ENCODE measurements around the gene NEUROD2.
"Not testable (repeated sequence)": the region's sequence is repeated elsewhere in the genome, so short reads cannot be mapped to it uniquely, and the experiment has no call there.

Gene NEUROD2

GRCh38 chr17:39601758-39602532 lies 5.8 kb downstream of the NEUROD2 start:
- no peak for DNase-seq (ENCODE audit: low spot score)

DNA sequence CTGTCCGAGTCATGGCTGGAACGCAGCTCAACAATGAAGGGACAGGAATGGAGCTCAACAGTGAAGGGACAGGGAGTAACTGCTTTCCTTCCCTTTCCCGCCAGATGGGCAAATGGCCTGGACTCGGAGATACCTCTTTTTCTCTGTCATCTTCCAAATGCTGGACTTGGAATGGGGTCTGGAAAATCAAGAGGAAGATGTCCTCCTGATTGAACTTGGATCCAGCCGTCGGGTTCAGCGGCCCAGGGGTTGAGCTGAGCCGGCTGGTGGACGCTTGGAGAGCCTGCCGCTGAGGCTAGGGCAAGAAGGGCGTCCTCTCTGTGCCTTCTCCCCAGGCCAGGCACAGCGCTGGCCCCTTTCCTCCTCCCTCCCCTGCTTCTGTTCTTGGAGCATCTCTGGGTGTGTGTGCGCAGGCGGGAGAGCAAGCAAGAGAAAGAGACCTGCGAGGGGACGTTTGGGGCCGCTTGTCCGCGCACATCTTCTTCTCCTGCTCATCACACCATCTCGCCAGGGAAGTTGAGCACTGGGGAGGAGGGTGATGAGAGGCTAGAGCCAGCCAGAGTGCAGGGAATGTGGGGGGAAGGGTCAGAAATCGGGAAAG lies 6.6 kb downstream of the NEUROD2 start:
- no peak for DNase-seq (ENCODE audit: low spot score)

- no peak for DNase-seq (ENCODE audit: low spot score)
Observed at GRCh38 chr17:39600288-39600996, 7.3 kb downstream of the NEUROD2 start.

- no peak for DNase-seq (ENCODE audit: low spot score)
Observed at GRCh38 chr17:39599665-39600231, 8.0 kb downstream of the NEUROD2 start.

GRCh38 chr17:39599004-39599664 lies 8.6 kb downstream of the NEUROD2 start:
- no peak for DNase-seq (ENCODE audit: low spot score)

GRCh38 chr17:39598630-39599003 lies 9.1 kb downstream of the NEUROD2 start:
- no peak for DNase-seq (ENCODE audit: low spot score)

DNA sequence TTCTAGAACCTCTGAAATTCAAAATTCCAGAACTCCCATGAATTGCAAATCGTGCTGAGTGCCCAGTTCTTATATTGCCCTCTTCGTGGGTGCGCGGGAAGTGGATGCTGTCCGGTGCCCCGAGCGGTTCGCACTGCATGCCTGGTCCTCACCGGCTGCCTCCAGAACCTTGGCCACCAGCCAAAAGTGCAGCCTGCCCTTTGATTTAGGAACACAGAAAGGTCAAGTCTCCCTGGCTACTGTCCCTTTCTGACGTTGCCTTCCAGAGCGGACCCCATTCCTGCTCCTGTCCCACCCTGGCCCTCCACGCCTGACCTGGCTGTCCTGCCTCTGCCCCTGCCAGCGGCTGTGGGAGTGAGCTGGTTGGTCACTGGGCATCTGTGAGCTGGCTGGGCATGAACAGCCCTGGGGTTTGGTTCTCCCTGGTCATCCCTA lies 9.7 kb downstream of the NEUROD2 start:
- DNase-seq (ENCODE audit: low spot score), result no peak

- no peak for DNase-seq (ENCODE audit: low spot score)
Observed at GRCh38 chr17:39597372-39598046, 10.2 kb downstream of the NEUROD2 start.

DNA sequence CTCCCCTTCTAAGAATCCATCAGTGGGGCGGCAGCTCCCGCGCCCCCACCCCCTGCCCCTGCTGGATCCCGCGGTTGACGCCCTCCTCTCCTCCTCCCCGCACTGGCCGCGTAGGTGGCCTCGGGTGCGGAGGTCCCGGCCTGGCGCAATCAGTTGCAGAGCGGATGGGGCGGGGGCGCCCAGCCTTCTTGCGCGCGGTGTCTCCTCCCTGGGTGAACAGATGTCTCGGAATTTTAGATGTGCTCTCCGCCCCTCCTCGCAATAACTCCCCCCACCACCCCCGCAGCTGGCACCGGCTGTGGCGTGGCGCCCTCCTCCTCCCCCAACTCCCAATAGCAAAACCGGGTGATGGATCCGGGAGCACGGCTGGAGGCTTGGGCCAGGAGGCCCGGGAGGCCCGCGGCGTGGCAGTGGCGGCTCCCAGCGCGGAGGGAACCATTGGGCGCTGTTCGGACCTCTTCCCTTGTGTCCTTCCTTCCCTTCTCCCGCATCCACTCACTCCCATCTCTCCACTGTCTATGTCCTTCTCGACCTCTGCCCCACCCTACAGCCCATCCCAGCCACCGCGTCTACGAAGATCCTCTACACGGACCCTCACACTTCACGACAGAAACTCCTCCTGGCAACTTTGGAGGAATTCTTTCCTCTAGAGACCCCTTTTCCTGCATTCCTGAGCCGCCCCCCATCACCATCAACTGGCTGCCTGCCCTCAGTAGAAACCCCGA lies 11.0 kb downstream of the NEUROD2 start:
- DNase-seq (ENCODE audit: low spot score), result no peak

GRCh38 chr17:39595928-39596510 lies 11.7 kb downstream of the NEUROD2 start:
- no peak for DNase-seq (ENCODE audit: low spot score)

GRCh38 chr17:39595294-39595693 lies 12.4 kb downstream of the NEUROD2 start:
- DNase-seq (ENCODE audit: low spot score), result no peak

DNA sequence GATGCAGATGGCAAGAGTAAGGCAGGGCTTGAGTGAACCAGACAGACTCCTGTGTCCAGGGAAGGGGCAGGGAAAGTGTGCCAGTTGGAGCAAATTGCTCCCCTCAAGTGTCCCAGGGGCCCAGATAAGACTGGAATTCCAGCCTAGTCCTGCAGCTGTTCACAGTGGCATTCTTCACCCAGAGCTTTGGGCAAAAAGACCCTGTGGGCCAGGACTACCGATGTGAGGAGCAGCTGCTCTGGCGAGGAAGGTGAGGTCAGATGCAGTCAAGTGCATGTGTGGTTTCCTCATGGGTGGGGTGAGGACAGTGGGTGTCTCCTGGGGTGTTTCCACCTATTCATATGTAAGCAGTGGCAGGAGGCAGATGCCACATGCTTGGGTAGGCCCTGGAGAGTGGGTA lies 14.3 kb downstream of the NEUROD2 start:
- DNase-seq (ENCODE audit: low spot score), result no peak

GRCh38 chr17:39591958-39592954 lies 15.5 kb downstream of the NEUROD2 start:
- peak; percentile 48 for DNase-seq (ENCODE audit: low spot score)

GRCh38 chr17:39590180-39590579 lies 17.5 kb downstream of the NEUROD2 start:
- not testable (repeated sequence) for DNase-seq (ENCODE audit: low spot score)

DNA sequence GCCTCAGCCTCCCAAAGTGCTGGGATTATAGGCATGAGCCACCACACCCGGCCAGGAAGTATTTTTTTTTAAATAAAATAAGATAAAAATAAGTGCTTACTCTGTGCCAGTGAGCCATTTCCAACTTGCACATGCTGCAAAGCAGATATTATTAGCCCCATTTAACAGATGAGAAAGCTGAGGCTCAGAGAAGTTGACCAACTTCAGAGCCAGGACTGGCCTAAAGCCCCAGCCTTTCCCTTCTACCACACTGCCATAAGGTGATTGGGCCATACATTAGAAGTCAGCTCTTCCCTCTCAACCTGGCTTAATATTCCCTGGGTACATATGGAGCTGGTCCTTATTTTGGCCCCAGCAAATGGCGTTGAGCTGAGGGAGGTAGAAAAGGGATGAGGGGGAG lies 25.1 kb downstream of the NEUROD2 start:
- no peak for DNase-seq (ENCODE audit: low spot score)

DNA sequence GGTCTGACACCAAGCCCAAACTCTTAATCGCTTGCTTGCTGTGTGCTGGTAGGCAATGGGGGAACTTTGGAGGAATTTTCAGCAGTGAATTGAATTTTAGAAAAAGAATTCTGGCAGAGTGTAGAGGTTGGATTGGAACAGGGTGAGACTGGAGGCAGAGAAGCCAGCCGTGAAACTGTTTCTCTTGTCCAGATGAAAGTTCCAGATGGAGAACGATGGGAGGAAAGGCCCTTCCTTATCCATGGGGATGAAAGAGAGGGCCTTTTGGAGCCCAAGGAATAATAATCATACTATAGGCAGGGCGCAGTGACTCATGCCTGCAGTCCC lies 26.0 kb downstream of the NEUROD2 start:
- no peak for DNase-seq (ENCODE audit: low spot score)

DNA sequence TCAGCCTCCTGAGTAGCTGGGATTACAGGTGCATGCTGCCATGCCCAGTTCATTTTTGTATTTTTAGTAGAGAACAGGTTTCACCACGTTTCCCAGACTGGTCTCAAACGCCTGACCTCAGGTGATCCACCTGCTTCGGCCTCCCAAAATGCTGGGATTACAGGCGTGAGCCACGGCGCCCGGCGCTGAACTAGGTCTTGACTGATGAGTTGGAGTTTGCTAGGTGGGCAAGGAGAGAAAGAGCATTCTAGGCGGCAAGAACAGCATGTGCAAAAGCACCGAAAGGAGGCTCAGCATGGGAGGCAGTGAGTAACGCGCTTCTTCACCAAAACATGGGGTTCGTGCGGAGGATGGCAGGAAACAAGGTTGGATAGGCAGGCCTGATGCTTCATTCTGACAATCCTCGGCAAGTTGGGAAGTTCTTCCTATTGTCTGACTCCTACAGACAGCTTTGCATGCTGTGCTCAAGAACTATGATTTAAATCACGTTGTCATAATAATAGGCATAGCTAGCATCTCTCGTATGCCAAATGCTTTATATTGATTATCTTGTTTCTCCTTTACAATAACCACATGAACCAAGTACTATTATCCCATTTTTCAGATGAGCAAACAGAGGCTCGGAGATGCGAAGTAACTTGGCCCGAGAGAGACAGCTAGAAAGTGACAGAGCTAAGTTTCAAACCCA lies 26.5 kb downstream of the NEUROD2 start:
- no peak for DNase-seq (ENCODE audit: low spot score)

DNA sequence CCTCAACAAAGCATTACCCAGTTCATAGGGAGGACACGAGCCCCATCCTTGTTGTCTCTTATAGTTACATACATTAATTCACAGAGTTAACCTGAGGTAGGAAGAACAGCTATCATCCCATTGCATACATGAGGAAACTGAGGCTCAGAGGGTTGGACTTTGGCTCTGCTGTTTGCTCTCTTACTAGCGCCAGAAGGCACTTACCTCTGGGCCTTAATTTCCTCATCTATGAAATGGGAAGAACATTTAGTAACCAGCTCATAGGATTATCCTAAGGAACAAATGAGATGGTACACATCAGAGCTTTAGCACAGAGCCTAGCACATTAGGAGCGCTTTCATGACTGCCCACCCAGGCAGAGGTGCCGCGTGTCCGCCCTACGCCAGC lies 27.6 kb downstream of the NEUROD2 start:
- DNase-seq (ENCODE audit: low spot score), result no peak

All from NAMALWA (cell line).